ENCODE results near the gene FAM111A.

- TF ChIP-seq POLR2A (IDR thresholded peaks at IDR 0.05; ENCODE audit: low read depth, low read length) (no peak), JUN (IDR thresholded peaks at IDR 0.05; ENCODE audit: borderline replicate concordance, insufficient read depth, insufficient read length, low read depth) (no peak), EZH2 (IDR thresholded peaks at IDR 0.05; ENCODE audit: borderline replicate concordance, low read depth, low read length, severe bottlenecking) (no peak), GATA2 (IDR thresholded peaks at IDR 0.05; ENCODE audit: insufficient read depth, insufficient read length, low read depth, low read length) (no peak)
- TF ChIP-seq, protein P1, sequence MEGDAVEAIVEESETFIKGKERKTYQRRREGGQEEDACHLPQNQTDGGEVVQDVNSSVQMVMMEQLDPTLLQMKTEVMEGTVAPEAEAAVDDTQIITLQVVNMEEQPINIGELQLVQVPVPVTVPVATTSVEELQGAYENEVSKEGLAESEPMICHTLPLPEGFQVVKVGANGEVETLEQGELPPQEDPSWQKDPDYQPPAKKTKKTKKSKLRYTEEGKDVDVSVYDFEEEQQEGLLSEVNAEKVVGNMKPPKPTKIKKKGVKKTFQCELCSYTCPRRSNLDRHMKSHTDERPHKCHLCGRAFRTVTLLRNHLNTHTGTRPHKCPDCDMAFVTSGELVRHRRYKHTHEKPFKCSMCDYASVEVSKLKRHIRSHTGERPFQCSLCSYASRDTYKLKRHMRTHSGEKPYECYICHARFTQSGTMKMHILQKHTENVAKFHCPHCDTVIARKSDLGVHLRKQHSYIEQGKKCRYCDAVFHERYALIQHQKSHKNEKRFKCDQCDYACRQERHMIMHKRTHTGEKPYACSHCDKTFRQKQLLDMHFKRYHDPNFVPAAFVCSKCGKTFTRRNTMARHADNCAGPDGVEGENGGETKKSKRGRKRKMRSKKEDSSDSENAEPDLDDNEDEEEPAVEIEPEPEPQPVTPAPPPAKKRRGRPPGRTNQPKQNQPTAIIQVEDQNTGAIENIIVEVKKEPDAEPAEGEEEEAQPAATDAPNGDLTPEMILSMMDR (IDR thresholded peaks at IDR 0.05; ENCODE audit: extremely low read depth in 1 of 2, insufficient read depth in 1 of 2, low read depth in 1 of 2, low read length in 2 of 2), result no peak
Measured at GRCh38 chr11:59178402-59178801, 35.7 kb downstream of the FAM111A start.

All from endothelial cell of umbilical vein (primary cell).